RPMI8226 (cell line): Measurements from ENCODE around the gene ZBED3.
"Not testable (repeated sequence)": the region's sequence is repeated elsewhere in the genome, so short reads cannot be mapped to it uniquely, and the experiment has no call there.

Source experiments
- DNase-seq: peaks from one replicate; pipeline ENCODE4 v3.0.0-alpha.2; 2015

The ZBED3 gene, protein sequence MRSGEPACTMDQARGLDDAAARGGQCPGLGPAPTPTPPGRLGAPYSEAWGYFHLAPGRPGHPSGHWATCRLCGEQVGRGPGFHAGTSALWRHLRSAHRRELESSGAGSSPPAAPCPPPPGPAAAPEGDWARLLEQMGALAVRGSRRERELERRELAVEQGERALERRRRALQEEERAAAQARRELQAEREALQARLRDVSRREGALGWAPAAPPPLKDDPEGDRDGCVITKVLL

GRCh38 chr5:77086689-77087483, at the start of gene ZBED3:
Gene ZBED3 (minus strand): TSS chr5:77087285. CDS start chr5:77077878, 9,407 bp downstream.
- DNase-seq: peak; percentile 74

DNA sequence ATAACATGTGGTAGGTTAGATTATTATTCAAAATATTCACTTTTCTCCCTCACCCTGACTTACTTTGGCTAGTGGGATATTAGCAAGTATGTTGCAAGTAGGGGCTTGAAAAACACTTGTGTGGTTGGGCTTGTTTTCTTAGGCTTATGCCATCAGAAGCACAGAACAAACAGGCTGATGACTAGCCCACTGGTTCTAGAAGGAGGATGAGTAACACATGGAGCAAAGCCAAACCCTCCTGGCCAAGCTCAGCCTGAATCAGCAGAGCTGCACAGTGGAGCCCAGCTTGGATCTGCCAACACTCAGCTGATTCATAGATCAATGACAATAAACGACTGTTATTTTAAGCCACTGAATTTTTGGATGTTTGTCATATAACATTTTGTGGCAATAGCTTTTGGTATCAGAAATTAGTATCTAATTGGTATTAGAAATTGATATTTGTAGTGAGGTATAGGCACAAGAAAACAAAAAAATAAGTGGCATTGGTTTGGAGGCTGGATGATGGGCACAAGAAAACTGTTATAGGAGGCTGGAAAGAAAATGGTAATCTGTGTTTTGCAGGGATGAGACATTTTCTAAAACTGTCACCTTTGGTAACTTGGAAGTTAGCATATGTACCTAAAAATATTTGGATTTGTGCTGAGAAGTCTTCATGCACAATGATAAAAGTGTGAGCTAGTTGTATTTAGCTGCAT, 46.1 kb upstream of the ZBED3 start:
- no peak for DNase-seq

DNA sequence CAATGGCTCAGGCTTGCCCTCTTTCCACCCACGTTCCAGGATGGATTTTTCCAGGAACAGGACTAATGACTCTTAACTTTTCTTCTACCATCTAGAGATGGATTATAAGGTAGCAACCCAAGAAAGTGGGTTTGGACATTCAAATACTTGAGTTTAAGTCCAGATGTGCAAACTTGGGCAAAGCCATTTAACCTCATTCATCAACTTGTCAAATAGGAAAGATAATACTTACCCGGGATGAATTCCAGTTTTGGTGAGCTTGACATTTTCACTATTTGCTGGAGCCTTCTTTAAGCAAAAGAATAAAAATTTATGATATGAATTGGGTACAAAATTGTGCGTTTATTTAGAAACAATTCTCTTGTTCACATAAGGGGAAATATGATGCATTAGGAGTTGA, 44.3 kb upstream of the ZBED3 start:
- DNase-seq: no peak

DNA sequence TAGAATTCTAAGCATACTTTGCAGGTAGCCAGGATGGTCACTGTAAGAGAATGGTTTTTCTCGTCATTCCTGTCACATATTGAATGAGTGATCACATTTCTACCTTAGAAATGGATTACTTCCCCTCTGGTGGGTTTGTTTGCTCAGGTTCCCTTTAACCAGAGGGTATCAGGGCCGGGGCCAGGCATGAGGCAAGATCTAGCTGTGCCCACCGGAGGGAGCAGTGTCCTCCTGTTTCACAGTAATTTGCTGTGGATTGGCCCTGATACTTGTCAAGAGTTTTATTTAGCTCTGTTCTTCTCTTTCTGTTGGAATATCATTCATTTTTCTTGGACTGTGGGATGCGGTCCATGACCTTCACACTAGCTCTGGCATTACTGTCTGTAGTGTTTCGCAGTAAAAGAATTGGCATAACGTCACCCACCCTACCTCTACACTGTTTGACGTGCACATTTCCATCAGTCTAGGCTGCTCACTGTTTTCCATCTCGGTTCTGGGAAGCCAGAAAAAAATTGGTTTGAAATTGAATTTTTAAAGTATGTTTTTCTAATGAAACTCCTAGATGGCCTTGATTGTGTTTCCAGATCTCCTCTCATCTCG, 42.4 kb upstream of the ZBED3 start:
- no peak for DNase-seq

DNA sequence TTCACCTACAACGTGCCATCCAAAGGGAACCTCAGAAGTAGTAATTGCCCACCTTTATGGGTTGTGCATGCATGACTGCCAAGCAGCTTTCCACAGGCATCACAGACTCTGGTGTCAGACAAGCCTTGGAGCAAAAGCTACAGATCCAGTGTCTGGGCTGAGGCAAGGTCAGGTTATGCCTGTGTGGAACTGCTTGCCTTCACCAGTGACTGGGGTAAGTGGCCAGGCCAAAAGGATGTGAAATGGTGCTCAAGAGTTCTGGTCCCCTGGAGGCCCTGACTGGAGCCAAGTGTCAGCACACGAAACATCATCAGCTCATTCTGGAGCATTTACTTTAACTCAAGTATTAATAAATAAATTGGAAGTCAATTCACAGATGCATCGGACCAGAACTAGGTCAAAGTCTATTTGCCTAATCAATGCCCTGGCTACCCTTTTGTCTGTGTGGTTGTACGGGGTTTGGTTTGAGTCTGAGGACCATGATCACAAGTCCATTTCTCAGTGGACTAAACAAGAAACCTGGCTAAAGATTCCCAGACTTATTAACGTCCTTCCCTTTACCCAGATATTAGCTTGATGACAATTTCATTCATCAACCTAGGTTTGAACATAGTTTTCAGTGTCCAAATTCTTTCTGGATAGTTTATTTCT, 41.5 kb upstream of the ZBED3 start:
- DNase-seq: no peak

DNA sequence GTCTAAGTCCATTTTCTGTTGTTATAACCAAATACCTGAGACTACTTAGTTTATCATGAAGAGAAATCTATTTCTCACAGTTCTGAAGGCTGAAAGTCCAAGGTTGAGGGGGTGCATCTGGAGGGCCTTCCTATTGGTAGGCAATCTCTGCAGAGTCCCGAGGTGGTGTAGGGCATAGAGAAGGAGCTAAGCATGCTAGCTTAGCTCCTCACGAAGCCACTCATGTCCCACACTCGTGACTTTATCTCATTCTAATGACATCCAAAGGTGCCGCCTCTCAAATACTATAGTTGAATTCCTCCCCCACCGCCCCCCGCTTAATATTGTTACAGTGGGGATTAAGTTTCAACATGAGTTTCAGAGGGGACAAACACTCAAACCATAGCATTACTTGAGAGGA, 36.0 kb upstream of the ZBED3 start:
- no peak for DNase-seq

DNA sequence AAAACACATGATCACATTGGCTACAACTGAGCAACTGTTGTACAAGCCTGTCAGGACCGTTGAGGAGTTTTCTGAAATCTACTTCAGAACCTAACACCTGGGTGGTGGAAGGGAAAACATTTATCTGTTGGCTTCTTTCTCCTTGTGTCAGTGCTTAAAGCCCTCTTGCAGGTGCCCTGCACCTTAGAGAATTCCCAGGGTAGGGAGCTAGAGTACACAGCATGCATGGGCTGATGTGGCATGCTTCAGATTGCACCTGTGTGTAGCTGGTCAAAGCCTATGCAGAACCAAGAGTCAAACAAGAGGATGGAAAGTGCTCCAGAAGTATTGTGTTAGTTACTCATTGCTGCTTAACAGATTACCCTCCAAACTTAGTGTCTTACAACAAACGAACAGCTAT, 33.6 kb upstream of the ZBED3 start:
- no peak for DNase-seq

DNA sequence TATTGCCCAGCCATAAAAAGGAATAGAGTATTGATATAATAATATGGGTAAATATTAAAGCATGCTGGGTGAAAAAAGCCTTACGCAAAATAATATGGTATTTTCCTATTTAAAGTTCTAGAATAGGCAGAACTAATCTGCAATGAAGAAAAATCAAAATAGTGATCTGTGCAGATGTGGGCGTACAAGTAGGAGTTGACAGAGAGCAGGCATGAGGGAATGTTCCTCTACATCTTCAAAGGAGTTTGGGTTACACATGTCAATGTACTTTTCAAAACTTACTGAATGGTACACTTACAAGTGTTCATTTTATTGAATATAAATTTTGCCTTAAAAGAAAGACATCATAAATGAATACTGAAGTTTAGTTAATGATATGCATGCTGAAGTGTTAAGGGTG, 33.0 kb upstream of the ZBED3 start:
- no peak for DNase-seq

DNA sequence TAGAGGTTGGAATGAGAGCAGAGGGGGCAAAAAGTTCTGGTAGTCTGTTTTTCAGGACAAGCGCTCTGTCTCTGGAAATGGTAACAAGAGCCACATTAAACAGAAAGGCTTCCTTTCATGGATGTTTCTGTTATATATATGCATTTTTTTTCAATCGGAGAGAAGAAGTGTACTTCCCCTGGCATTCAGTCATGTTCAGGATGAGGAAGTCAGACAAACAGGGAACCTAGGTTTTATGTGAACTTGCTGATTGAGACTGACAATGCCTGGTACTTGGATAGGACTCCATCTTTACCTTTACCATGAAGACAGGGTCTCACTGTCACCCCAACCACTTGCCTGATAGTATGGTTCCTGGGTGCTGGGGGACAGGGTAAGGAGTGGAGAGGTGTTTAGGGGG, 30.1 kb upstream of the ZBED3 start:
- no peak for DNase-seq

- not testable (repeated sequence) for DNase-seq
Observed at GRCh38 chr5:77107035-77107434, 19.9 kb upstream of the ZBED3 start.

DNA sequence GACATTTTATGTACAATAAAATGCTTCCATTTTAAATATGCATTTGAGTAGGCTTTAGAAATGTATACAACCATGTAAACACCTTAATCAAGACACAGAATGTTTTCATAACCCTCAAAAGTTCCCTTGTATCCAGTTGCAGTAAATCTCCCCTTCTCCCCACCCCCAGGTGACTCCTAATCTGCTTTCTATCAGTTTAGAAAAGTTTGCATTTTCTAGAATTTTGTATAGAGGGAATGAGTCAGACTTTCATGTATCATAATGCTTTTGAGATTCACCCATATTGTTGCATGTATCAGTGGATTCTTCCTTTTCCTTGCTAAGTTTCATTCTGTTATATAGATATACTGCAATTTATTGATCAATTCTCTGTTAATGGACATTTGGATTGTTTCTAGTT, 17.7 kb upstream of the ZBED3 start:
- DNase-seq: no peak

GRCh38 chr5:77103457-77103856, 16.4 kb upstream of the ZBED3 start:
- DNase-seq: no peak

DNA sequence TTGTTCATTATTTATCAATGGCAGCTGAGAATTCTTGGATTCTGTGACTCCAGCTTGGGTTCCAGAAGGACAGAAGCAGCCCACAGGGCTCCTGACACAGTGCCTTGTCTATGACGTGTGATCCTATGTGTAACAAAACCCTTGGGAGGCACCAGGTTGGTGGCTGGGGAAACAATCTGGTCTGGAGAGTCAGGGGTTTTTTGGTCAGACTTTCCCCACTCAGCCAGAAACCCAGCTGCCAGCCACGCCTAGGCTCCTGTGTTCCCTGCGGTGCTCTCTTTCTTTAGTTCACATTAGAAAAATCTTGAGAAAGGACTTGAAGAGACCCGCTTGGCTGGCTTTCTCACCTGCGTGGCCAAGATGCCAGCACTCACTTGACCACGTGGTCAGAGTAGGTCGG, 15.5 kb upstream of the ZBED3 start:
- no peak for DNase-seq

GRCh38 chr5:77101298-77101697, 14.2 kb upstream of the ZBED3 start:
- no peak for DNase-seq

DNA sequence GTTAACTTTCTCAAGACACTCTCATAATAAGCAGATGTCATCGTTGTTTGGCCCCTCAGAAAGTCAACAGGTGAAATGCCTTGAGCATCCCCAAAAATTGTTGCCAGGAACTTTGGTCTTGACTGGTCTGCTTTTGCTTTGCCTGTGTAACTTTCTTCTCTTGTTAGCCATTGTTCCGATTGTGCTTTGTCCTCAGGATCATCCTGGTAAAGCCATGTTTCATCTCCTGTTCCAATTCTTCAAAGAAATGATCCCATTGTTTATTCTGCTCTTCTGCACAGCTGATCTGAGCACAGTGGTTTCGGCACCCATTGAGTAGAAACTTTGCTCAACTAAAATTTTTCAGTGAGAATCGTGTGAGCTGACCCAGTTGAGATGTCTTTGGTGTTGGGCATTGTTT, 8.1 kb upstream of the ZBED3 start:
- DNase-seq: no peak

GRCh38 chr5:77087484-77088261, 588 bp upstream of the ZBED3 start:
- no peak for DNase-seq

GRCh38 chr5:77086368-77086688, 757 bp downstream of the ZBED3 start:
- no peak for DNase-seq

- no peak for DNase-seq
Observed at GRCh38 chr5:77083088-77083487, 4.0 kb downstream of the ZBED3 start.

- DNase-seq: no peak
Observed at GRCh38 chr5:77082280-77082679, 4.8 kb downstream of the ZBED3 start.

- no peak for DNase-seq
Observed at GRCh38 chr5:77080905-77081304, 6.2 kb downstream of the ZBED3 start.

- not testable (repeated sequence) for DNase-seq
Observed at GRCh38 chr5:77080479-77080878, 6.6 kb downstream of the ZBED3 start.

DNA sequence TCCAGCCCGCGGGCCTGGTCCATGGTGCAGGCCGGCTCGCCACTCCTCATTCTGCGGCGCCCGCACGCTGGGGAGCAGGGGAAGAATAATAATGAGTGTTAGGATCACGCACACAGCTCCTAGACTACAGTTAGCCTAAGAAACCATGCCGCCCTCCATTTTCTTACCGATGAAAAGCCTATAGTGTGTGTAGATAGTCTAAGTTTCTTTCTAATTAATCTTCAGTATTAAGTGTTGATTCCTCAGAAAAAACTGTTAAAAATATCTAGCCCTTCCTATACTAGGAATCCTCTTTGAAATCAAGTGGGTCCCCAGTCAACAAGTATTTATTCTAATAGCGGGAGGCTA, 9.3 kb downstream of the ZBED3 start:
- DNase-seq: no peak
